Measurements from ENCODE around the gene UACA. TPM values are rescaled to one million over a fixed set of nuclear protein-coding genes. Genes with fewer than 3 reads are reported as not detected.

The UACA gene
- polyA plus RNA-seq, 1 of the 3 experiments (the other 2 are of a cell fraction) = 35.9 TPM

- H3K79me2 ChIP-seq (ENCODE audit: insufficient read depth) = peaks cover 100% of the 10 kb centered on the region
- H3K36me3 ChIP-seq (replicated peaks in 1 of 2; ENCODE audit: control insufficient read depth in 1 of 2, insufficient read depth in 2 of 2, low read length in 1 of 2) = peaks cover 0 to 20% of the 10 kb centered on the region in 2 experiments
- WGBS (ENCODE audit: low lambda C conversion rate) = 76% methylated on average over 7 of the region's 7 CpGs
- DNase-seq = no peak
- peaks cover 9 to 42% of the 10 kb centered on the region in 2 experiments for H3K4me1 ChIP-seq (ENCODE audit: control insufficient read depth in 1 of 2, insufficient read depth in 2 of 2, low read depth in 1 of 2, low read length in 1 of 2)
- H3K9ac ChIP-seq = peak overlapping the region; percentile 67; the same call in 1 of the 2 replicates
- no peaks in the 10 kb centered on the region for H3K9me2 ChIP-seq
- no peaks in the 10 kb centered on the region for H3K27me3 ChIP-seq (ENCODE audit: insufficient read depth)
- no peak for TF ChIP-seq JUND (IDR thresholded peaks at IDR 0.05)
- no peak for TF ChIP-seq RFX5 (IDR thresholded peaks at IDR 0.05; ENCODE audit: low read length)
- no peak for TF ChIP-seq RCOR1 (IDR thresholded peaks at IDR 0.05; ENCODE audit: low read length)
- no peak for TF ChIP-seq SIN3A (IDR thresholded peaks at IDR 0.05; ENCODE audit: borderline replicate concordance, low read depth, low read length)
- no peak for TF ChIP-seq FOXJ3 (CRISPR knock-in tag; IDR thresholded peaks at IDR 0.05)
- TF ChIP-seq USF2 (IDR thresholded peaks at IDR 0.05; ENCODE audit: borderline replicate concordance, low read depth, low read length) = no peak
- no peak for TF ChIP-seq CHD2 (IDR thresholded peaks at IDR 0.05; ENCODE audit: low read length, partially characterized antibody)
- TF ChIP-seq MXI1 (IDR thresholded peaks at IDR 0.05; ENCODE audit: low read depth, low read length) = no peak
- TF ChIP-seq CTCF (IDR thresholded peaks at IDR 0.05) = no peak
- no peaks in the 10 kb centered on the region for H3K9me3 ChIP-seq
- ChIA-PET CTCF (interaction anchor here (1.8 to 2.2 kb wide), 3 partner anchors 9 to 20 kb away, joined by 5 to 10 read pairs (median 9); no protein-coding TSS in a partner anchor), POLR2A (no interaction called here)
- peaks cover 27% of the 10 kb centered on the region; the same call in 1 of the 2 replicates for H4K20me1 ChIP-seq (ENCODE audit: insufficient read depth)
- peak overlapping the region in 1 of 2 experiments; percentile 61; a peak in 1 of 4 replicates for H3K4me3 ChIP-seq (ENCODE audit: low read depth in 2 of 2, low read length in 1 of 2)
- peak overlapping the region; percentile 73 for H3K4me2 ChIP-seq
- no peak overlapping the region for H2AFZ ChIP-seq (ENCODE audit: low read depth)
- peaks cover 66% of the 10 kb centered on the region for H3F3A ChIP-seq (replicated peaks; ENCODE audit: insufficient read depth)
- peak overlapping the region; percentile 79 to 91 for H3K27ac ChIP-seq (ENCODE audit: low read depth in 2 of 2, low read length in 1 of 2)
These were observed 60.1 kb downstream of the UACA start for GRCh38 chr15:70703096-70703878.

- no peak for TF ChIP-seq ELF1 (IDR thresholded peaks at IDR 0.05)
- TF ChIP-seq TEAD4 (IDR thresholded peaks at IDR 0.05; ENCODE audit: borderline replicate concordance, insufficient read depth) = no peak
- no peak for TF ChIP-seq MAX (IDR thresholded peaks at IDR 0.05; ENCODE audit: low read depth)
- TF ChIP-seq FOXJ3 (CRISPR knock-in tag; IDR thresholded peaks at IDR 0.05) = no peak
- TF ChIP-seq USF1 (IDR thresholded peaks at IDR 0.05; ENCODE audit: borderline replicate concordance, low read depth) = no peak
- TF ChIP-seq FOSL2 (IDR thresholded peaks at IDR 0.05; ENCODE audit: borderline replicate concordance, low read depth) = no peak
- 0 out of 2 replicates have a peak, but pooled peaks have one; percentile 13 for TF ChIP-seq TAF1 (IDR thresholded peaks at IDR 0.05; ENCODE audit: borderline replicate concordance, low read depth, low read length)
- peak; percentile 0; the same call in 1 of the 2 replicates for TF ChIP-seq TCF12 (IDR thresholded peaks at IDR 0.05)
- TF ChIP-seq NFIC (IDR thresholded peaks at IDR 0.05; ENCODE audit: borderline replicate concordance) = no peak
- TF ChIP-seq YY1 (IDR thresholded peaks at IDR 0.05; ENCODE audit: low read depth) = no peak
- Histone ChIP-seq H3K27ac (ENCODE audit: low read depth in 2 of 2, low read length in 1 of 2) (peak overlapping the region; percentile 79 to 91; a peak in 3 of 4 replicates), H3K9me2 (no peaks in the 10 kb centered on the region), H3F3A (replicated peaks; ENCODE audit: insufficient read depth) (peaks cover 66% of the 10 kb centered on the region), H3K4me1 (ENCODE audit: control insufficient read depth in 1 of 2, insufficient read depth in 2 of 2, low read depth in 1 of 2, low read length in 1 of 2) (peaks cover 9 to 42% of the 10 kb centered on the region in 2 experiments), H3K36me3 (replicated peaks in 1 of 2; ENCODE audit: control insufficient read depth in 1 of 2, insufficient read depth in 2 of 2, low read length in 1 of 2) (peaks cover 0 to 22% of the 10 kb centered on the region in 2 experiments), H3K4me2 (peak overlapping the region; percentile 73), H3K9ac (peak overlapping the region; percentile 67; the same call in 1 of the 2 replicates), H2AFZ (ENCODE audit: low read depth) (no peak overlapping the region), H3K4me3 (ENCODE audit: low read depth in 2 of 2, low read length in 1 of 2) (peak overlapping the region; percentile 39 to 61; a peak in 3 of 4 replicates), H3K27me3 (ENCODE audit: insufficient read depth) (no peaks in the 10 kb centered on the region), H4K20me1 (ENCODE audit: insufficient read depth) (peaks cover 27% of the 10 kb centered on the region; the same call in 1 of the 2 replicates), H3K79me2 (ENCODE audit: insufficient read depth) (peaks cover 100% of the 10 kb centered on the region), H3K9me3 (no peaks in the 10 kb centered on the region)
- ChIA-PET POLR2A (no interaction called here), CTCF (no interaction called here)
- 55% methylated on average over 2 of the region's 2 CpGs for WGBS (ENCODE audit: low lambda C conversion rate)
- no peak for DNase-seq
These were observed 60.8 kb downstream of the UACA start for GRCh38 chr15:70702584-70702983.

Data from SK-N-SH (cell line).